GM19238 (cell line): Measurements from ENCODE around the gene BET1L.
"Not testable (repeated sequence)": the region's sequence is repeated elsewhere in the genome, so short reads cannot be mapped to it uniquely, and the experiment has no call there.

Experiments
- DNase-seq: peaks from one replicate; pipeline ENCODE4 v3.0.0; 2011; ENCODE audit warnings: low spot score; ENCODE audit not compliant: insufficient read length

Gene BET1L

DNA sequence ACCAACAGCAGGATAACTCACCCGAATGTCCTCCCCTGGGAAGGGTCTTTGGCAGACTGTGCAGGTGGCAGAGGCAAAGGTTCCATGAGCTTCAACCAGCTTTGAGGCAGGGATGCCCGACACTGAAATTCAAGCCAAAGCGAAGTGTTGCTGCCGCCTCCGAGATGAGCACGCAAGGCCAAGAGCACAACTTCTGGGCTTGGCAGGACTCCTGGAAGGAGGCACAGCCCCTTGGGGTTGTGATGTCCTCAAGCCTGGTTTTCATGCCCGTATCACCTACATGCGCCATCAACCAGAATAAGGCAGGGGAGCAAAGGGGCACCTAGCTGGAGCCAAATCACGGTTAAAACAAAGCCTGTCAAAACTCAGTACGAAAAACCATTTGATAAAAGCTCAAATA lies 23.2 kb upstream of the BET1L start:
- DNase-seq = no peak

DNA sequence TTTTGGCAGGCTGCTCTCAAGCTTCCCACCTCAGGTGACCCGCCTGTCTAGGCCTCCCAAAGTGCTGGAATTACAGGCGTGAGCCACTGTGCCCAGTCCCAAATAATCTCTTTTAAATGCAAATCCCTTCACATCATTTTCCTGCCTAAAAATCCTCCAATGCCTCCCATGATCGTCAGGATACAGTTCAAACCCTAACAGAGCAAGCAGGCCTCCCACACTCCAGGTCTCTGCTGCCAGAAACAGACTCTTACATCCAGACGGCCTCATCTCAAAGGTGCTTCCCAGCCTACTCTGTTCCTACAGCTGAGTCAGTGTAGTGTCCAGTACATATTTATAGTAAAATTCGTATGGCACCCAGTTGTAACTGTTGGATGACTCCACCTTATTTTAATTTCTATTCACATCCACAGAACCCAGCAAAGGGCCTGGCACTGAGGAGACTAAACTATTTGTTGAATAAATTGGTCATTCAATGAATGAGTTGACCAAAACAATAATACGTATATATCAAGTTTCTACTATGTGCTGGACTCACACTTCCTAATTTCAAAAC lies 20.7 kb upstream of the BET1L start:
- DNase-seq = no peak

DNA sequence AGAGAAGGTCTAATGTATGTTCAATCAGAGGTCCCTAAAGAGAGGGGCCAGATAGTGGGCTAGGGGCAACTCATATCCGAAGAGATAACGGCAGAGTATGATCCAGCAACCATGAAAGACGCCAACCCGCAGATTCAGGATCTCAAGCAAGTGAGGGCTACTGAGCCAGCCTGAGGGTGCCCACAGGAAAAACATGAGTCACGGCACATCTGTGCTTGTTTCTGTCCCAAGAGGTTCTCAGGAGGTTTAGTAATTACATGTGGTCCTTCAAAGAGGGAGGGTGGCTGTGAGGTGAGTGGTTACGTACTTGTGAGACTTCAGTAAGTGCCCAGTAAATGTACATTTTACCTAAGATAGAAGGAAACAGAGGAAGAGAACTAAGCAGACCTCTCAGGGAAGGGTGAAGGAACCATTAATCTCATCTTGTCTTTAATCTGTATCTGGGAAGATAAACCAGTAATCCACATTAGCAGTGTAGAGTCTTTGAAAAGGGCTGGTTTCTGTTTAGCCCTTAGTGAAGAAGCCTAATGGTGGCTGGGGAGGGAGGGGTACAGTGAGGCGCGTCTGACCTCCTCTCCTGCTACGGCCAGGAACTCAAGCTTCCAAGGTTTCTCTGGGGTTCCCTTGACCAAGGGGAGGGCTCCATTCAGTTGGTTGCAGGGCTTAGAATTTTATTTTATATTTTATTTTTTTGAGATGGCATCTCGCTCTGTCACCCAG lies 18.7 kb upstream of the BET1L start:
- no peak for DNase-seq

DNA sequence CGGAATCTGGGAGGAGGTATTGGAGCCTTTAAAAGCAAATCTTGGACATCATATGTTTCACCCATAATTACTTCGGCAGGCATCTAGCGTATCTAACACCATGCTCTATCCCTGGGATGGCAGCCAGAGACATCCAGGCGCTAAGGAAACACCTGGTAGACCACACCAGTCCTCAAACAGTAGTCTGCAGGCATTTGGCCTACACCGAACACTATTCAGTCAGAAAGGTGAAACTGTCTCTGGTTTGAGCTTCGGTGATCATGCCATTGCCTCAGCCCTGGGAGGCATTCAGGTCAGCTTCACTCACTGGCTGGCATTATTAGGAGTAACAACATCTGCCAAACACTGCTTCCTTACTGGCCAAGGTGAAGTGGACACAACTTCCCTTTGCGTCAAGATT lies 17.2 kb upstream of the BET1L start:
- no peak for DNase-seq

DNA sequence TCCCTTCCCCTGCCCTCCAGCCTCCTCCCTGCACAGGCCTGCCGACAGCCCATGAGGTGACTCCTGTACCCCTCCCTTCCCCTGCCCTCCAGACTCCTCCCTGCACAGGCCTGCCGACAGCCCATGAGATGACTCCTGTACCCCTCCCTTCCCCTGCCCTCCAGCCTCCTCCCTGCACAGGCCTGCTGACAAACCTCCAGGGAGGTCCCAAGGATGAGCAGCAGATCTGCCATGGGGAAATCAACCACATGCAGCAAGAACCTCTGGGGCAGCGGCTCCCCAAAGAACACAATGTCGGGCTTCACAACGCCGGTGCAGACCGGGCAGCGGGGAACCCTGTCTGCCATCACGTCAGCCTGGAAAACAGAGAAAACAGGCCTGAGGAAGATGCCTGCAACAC lies 16.7 kb upstream of the BET1L start:
- no peak for DNase-seq

DNA sequence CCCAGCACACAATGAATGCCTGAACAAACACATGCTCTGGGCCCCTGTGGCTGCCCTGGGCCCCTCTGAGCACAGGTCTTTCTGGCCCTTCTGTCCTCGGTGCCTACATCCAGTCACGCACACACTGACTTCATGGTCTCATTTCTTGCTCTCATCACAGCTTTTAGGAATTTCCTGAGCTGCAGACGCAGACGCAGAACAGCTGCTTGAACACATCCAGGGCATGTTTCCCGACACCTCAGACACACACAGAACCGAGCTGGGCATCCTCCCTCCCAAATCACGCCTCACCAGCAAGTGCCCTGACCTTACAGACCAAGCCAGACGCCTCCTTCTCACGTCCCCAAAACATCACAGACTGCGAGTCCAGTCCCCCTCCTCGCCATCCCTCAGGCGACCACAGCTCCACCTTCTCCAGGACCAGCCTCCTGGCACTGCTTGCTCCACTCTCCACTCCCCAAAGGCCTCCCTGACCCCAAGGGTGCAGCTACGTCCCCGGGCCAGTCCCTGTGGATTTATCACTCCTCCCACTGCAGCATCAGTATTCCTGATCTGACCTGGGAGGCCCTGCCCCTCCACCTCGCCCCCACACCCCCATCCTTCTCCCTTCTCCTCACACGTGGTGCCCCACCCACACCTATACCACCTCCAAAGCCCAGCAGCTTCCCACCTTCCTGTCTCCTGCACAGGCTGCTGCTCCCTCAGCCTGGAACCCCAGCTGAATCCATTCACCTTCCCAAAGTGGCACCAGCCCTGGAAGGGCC lies 16.0 kb upstream of the BET1L start:
- no peak for DNase-seq

DNA sequence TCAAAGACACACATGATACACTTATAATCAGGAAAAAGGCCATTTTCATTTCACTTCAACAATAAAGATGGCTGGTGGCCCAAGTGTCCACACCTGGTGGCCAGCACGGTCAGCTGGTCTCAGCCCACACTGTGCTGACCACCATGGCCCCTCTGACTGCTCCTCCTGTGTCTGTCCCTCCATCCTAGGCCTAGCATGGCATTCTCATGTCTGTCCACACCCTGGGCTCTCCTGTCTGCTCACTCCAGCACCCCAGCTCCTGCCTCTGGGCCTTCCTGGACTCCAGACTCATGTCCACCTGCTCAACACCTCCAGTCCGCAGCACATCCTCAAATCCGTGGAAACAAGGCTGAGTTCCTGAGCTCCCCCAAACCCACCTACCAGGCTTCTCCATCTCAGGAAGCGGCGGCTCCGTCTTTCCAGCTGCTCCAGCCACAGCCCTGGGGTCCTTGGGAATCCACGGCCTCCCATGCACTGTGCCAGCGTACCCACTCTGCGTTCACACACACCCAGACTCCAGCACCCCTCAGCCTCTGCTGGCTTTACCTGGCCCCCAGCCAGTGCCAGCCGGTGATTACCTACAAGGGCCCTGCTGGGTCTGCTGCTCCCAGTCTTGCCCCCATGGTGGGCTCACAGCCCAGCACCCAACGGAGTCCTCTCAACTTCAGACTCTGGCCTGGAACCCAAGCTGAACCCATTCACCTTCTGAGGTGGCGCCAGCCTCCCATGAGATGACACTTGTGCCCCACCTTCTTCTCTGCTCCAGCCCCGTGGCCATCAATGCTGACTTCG lies 15.0 kb upstream of the BET1L start:
- DNase-seq = no peak

DNA sequence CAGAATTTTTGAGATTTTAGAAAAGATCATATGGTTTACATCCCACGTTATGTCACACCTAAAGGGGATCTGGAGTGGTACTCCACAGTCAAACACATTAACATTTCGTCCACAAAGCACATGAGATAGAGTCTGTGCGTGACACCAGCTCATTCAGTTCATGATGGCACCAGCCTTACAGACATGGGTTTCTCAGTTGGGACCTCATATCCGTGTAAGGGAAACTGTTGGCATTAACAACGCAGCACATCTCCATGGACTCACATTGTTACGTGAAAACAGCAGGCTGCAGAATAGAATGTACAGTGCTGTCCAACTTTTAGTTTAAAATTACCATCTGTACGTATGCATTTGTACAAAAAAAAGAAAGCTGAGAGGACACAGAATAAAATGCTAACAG lies 14.3 kb upstream of the BET1L start:
- DNase-seq = no peak

DNA sequence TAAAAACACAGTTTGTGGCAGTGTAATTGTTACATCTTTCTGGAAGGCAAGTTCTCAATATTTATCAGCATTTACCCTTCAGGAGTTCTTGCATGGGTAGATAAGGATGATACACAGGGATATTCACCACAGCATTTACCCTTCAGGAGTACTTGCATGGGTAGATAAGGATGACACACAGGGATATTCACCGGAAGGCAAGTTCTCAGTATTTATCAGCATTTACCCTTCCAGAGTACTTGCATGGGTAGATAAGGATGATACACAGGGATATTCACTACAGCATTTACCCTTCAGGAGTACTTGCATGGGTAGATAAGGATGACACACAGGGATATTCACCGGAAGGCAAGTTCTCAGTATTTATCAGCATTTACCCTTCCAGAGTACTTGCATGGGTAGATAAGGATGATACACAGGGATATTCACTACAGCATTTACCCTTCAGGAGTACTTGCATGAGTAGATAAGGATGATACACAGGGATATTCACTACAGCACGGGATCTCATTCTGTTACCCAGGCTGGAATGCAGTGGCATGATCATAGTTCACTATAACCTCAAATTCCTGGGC lies 13.5 kb upstream of the BET1L start:
- not testable (repeated sequence) for DNase-seq

DNA sequence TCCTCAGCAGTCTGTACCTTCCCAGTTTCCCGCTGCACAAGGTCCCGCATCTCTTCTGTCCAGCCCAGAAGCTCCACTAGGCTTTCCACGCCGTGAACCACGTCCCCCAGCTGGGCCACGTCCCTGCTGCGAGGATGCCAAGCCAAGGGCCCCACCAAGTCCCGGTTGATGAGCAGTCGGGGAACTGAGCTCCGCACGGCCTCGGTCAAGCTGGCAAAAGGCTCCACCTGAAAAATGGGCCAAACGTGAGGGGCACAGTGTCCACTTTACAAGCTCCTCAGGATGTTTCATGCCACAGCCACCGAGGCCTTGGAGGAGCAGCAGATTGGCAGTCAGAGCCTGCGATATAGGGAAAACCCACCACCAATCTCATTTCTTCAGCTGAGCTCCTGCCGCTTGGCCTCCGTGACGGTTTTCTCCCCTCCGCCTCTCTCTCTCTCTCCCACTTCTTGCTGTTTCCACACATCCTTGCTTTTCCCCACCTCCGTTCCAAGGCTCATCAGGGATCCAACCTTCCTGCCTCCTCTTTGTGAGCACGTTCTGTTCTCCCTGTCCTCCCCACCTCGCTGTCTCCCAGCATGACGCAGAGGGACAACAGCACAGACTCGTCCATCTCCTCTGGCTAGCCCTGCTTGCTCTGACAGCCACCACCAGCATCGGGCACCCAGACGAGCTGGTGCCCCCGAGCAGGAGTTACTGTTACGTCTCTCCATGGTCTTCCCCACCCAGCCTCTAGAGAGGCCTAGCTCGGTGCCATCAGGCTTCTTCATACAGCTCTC lies 11.8 kb upstream of the BET1L start:
- DNase-seq = no peak

DNA sequence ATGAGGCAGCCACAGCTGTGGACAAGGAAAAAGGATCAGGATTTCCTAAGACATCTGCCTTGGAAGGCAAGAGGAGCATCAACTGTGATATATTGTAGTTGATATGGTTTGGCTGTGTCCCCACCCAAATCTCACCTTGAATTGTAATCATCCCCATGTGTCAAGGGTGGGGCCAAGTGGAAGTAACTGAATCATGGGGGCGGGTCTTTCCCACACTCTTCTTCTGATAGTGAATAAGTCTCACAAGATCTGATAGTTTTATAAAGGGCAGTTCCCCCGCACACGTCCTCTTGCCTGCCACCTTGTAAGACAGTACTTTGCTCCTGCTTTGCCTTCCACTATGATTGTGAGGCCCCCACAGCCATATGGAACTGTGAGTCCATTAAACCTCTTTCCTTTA lies 10.5 kb upstream of the BET1L start:
- DNase-seq = no peak

DNA sequence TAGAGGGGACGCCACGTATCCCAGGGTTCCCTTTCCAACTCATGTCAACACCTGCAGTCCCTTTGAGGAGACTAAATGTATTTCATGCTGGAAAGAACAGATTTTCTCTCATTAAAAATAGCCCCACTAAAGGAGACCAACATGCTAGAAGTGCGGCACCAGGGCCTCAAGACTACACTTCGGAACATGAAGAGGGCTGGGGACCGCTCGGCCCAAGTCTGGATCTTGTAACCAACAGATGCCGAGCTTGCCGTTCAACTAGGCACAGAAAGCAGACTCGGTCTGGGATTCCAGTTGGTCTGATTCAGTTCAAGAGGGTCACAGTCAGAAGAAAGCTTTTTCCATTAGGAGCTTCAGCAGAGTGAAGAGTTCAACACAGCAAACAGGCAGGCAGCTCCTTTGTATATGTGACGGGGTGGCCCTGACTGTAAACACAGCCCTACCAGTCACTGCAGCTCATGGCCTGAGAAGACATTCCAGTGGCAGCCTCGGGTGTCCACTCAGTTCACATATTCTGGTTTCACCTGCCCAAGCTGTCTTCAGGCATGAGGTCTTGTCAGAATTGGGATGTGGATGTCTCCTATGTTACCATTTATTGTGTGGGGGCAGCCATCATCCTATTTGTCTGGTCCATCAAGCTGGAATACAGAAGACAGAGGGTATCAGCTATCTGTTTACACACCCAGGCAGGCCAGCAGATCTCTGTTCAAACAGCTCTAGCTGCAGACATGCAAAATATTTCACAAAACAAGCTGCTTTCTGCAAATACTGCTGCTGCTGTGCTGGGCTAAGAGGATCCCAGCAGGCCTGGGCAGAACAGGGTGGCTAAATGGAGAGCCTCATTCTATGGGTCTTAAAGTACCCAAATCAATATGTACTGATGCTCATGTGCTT lies 9.1 kb upstream of the BET1L start:
- no peak for DNase-seq

DNA sequence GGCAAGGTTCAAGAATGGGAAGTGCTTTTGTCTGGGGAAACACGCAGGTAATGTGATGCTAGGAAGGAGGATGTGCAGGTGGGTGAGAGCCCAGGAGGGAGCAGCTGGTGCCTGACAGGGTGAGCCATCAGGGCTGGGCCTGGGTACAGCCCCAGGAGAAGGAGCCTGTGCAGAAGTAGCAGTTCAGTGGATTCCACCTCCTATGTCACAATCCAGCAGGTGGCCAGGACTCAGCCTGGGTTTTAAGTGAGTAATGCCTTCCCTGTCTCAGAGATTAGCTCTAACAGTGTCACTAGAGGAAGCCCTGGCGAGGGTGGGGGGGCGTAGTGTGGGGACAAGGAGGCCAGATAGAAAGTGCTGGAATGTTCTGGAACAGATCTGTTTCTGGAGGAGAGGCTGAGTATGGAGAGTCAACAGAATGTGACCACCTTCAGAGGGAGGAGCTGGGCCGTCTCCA lies 8.4 kb upstream of the BET1L start:
- no peak for DNase-seq

DNA sequence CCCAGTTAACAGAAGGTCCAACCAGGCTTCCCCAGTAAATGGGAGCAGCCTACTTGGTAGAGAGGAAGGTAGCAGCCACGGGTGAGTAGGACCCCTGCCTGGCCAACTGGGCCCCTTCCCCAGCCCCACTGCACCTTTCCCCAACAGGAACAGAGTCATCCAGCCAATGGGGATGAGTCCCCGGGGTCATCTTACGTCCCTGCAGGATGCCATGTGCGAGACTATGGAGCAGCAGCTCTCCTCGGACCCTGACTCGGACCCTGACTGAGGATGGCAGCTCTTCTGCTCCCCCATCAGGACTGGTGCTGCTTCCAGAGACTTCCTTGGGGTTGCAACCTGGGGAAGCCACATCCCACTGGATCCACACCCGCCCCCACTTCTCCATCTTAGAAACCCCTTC lies 6.9 kb upstream of the BET1L start:
- DNase-seq = no peak

DNA sequence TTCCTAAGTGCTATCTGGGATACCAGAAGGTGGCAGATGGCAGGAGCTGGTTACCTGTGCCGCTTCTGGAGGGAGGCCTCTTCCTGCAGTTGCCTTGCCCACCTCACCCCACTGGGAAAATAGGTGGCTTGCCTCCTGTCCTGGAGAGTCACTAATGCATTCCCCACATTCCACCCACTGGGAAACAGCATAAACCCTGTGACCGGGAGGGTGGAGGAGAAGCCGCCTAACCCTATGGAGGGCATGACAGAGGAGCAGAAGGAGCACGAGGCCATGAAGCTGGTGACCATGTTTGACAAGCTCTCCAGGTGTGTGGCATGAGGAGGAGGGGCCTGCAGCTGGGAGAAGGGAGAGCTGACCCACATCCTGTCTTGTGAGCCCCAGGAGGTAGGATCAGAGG lies 5.9 kb upstream of the BET1L start:
- DNase-seq = no peak

DNA sequence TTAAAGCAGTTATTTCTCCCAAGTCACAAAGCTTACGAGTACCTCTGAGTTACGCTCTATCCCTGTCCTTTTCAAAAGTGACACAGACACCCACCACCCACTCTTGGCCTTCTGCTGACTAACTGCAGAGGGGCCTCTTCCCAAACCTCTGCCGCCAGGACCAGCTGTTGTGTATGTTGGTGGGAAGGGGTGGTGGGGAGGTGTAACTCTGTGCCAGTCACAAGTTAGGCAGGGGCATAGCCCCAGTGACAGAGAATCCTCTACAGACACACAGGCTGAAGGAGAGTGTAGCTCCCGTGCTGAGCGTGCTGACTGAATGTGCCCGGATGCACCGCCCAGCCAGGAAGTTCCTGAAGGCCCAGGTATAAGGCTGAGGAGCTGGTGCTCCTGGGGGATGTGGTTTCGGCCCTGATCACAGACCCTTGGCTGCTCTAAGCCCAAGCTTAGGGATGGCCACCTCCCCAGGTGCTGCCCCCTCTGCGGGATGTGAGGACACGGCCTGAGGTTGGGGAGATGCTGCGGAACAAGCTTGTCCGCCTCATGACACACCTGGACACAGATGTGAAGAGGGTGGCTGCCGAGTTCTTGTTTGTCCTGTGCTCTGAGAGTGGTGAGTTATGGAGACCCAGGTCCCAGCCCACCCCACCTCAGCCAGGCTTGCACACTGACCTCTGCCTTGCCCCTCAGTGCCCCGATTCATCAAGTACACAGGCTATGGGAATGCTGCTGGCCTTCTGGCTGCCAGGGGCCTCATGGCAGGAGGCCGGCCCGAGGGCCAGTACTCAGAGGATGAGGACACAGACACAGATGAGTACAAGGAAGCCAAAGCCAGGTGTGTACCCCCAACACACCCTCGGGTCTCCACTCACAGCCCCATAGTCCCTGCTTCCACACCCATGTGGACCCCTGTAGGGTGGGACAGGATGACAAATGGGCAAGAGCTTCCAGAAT lies 5.2 kb upstream of the BET1L start:
- DNase-seq = no peak

DNA sequence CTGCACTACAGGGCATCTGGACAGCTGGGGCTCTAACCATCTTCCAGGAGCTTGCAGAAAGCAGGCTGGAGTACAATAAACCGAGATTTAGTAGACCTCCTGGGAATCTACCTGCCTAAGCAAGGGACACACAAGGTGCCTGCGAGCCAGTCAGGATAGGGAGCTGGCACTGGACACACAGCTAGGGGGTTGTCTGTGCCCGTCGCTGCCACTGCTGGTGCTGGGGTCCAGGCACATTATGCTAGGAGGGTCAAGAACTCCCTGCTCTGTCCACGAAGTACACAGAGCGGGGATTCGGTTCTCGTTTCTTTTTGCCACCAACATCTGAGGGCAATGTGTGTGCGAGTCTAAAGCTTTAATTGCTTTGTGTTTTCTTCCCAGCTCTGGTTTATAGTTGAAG lies 4.5 kb upstream of the BET1L start:
- DNase-seq = no peak

DNA sequence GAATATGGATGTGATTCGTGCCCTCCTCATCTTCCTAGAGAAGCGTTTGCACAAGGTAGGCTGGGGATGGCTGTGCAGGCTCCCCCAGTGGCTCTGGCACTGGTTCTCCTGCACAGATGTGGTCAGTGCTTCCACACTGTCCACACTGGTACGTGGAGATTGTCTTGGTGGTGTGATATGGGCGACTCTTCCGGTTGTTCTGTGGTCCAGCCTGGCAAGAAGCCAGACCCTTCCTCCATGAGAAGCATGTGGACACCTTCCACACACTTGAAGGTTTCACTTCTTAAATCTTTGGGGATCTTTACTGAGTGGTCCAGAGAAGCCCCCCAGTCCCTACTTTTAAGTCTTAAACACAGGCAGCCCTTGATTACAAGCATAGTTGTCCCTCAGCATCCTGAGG lies 4.1 kb upstream of the BET1L start:
- no peak for DNase-seq

DNA sequence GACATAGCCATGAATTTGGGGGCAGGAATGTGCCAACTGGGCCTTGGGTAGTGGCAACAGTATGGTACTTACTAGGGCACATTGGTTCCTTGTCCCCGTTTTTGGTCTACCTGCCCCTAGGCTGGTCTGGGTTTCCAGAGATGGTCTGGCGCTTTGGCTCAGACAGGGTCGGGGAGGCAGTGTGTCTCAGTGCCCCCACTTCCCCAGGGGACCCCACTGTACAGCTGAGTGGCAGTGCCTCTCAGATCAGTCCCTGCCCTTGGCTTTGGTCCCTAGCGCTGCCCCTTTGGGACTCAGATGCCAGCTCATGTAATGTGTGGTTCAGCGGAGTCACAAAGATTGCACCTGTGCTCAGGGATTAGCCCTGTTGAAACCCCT lies 3.6 kb upstream of the BET1L start:
- no peak for DNase-seq
